Suprapubic skin (tissue), 4 donors: ENCODE data around the gene GALNT13.

Source experiments
- EP300 ChIP-seq: sonication (generic); formaldehyde crosslinking; IDR thresholded peaks from one replicate; pipeline ENCODE4 v1.6.1; 2017; ENCODE audit warnings: antibody characterized with exemption
- POLR2A ChIP-seq, 2 donors: fragments of 450-650 bp; IDR thresholded peaks; one replicate each; pipeline ENCODE4 v1.6.1; 2017; ENCODE audit warnings: antibody characterized with exemption in 2 of 2, mild to moderate bottlenecking in 2 of 2, moderate library complexity in 2 of 2
- POLR2AphosphoS5 ChIP-seq, 3 donors: sonication (generic); formaldehyde crosslinking; IDR thresholded peaks; one replicate each; pipeline ENCODE4 v1.6.1; 2017; ENCODE audit warnings: antibody characterized with exemption in 3 of 3
- TF ChIP-seq, protein P1 (sequence below), 2 donors: fragments of 200-600 bp in 1 of 2; fragments of 450-650 bp in 1 of 2; sonication (generic) in 1 of 2; IDR thresholded peaks; one replicate each; pipeline ENCODE4 v1.5.1; 2016 to 2019; ENCODE audit warnings: antibody characterized with exemption in 2 of 2, mild to moderate bottlenecking in 1 of 2, moderate library complexity in 1 of 2

DNA sequence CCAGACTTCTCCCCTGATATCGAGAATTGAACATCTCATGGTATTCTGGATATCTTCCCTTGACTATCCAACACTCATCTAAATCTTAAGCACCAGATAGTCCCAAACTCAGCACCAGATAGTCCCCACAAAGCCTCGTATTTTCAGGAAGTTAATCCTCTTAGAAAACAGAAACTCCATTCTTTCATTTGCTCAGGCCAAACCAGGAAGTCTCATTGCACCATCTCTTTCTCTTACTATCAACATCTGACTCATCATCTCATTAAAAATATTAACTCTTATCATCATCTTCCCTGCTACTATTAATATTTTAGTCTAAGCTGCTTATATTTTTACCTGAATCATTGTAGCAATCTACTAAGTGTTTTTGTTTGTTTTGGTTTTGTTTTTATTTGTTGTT, 286.4 kb downstream of the GALNT13 start:
- TF ChIP-seq, protein P1, sequence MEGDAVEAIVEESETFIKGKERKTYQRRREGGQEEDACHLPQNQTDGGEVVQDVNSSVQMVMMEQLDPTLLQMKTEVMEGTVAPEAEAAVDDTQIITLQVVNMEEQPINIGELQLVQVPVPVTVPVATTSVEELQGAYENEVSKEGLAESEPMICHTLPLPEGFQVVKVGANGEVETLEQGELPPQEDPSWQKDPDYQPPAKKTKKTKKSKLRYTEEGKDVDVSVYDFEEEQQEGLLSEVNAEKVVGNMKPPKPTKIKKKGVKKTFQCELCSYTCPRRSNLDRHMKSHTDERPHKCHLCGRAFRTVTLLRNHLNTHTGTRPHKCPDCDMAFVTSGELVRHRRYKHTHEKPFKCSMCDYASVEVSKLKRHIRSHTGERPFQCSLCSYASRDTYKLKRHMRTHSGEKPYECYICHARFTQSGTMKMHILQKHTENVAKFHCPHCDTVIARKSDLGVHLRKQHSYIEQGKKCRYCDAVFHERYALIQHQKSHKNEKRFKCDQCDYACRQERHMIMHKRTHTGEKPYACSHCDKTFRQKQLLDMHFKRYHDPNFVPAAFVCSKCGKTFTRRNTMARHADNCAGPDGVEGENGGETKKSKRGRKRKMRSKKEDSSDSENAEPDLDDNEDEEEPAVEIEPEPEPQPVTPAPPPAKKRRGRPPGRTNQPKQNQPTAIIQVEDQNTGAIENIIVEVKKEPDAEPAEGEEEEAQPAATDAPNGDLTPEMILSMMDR (IDR thresholded peaks at IDR 0.05): no peak
- TF ChIP-seq POLR2A (IDR thresholded peaks at IDR 0.05) (no peak), POLR2AphosphoS5 (IDR thresholded peaks at IDR 0.05) (no peak), EP300 (no peak)
